K562 (cell line): ENCODE data around the gene BSN. TPM values are rescaled to one million over a fixed set of nuclear protein-coding genes. Genes with fewer than 3 reads are reported as not detected.

Source experiments
- ATAC-seq: fragments of 200-7000 bp; cut with Tn5 transposase; 3 replicates; pipeline ENCODE4 v1.9.1; 2020; ENCODE audit warnings: moderate library complexity
- BruUV-seq: library from RNA; stranded (reverse); fragments of 400-500 nt; replicated peaks from 2 replicates; lab custom pipeline; 2021; lab: Mats Ljungman, UMichigan
- CTCF ChIA-PET: fragments of 300-600 bp; formaldehyde crosslinking; extraction: SDS; loops from one replicate; lab custom pipeline; 2021; ENCODE audit warnings: low intra/inter-chr PET ratio; lab: Yijun Ruan, JAX
- POLR2A ChIA-PET: fragments of 300-600, 350-650 bp; sonication (Branson Sonifier 250); formaldehyde crosslinking; extraction: SDS; loops from one replicate; lab custom pipeline; 2021; ENCODE audit warnings: antibody characterized with exemption, inconsistent platforms; lab: Yijun Ruan, JAX
- DNase-seq, 4 experiments: peaks; one replicate each; pipeline versions ENCODE4 v3.0.0 to v3.0.0-alpha.2; 2011 to 2018; ENCODE audit warnings: low spot score in 3 of 4, mixed read lengths in 3 of 4; ENCODE audit errors: extremely low read depth in 1 of 4
- FAIRE-seq: peaks from 2 replicates; lab custom pipeline; 2011; peaks lifted over from hg19 to GRCh38; lab: Jason Lieb, UNC
- H2AFZ ChIP-seq: 2 replicates; pipeline ENCODE4 v1.6.0; 2011; ENCODE audit warnings: low read depth, low read length, control low read depth, inconsistent platforms
- H3K27ac ChIP-seq: fragments of 200-600 bp; 3 replicates; pipeline ENCODE4 v1.8.0; 2011; ENCODE audit warnings: low read depth, mild to moderate bottlenecking, control low read depth, inconsistent platforms, low read length, moderate library complexity, mixed read lengths; ENCODE audit errors: extremely low read depth
- H3K27me3 ChIP-seq, 2 experiments: fragments of 300-600 bp in 1 of 2; 2 replicates in 1 of 2; 3 replicates in 1 of 2; pipeline versions ENCODE4 v1.6.0 to v1.8.0; 2011; ENCODE audit warnings: inconsistent platforms in 2 of 2, low read length in 2 of 2, mild to moderate bottlenecking in 1 of 2, mixed read lengths in 1 of 2, moderate library complexity in 1 of 2; ENCODE audit not compliant: control insufficient read depth in 2 of 2, insufficient read depth in 2 of 2
- H3K36me3 ChIP-seq: fragments of 300-600 bp; 3 replicates; pipeline ENCODE4 v1.8.0; 2011; ENCODE audit warnings: mild to moderate bottlenecking, low read length, inconsistent platforms; ENCODE audit not compliant: control insufficient read depth, insufficient read depth
- H3K4me1 ChIP-seq, 2 experiments: fragments of 200-600 bp in 1 of 2; replicated peaks in 1 of 2; 2 replicates in 1 of 2; 3 replicates in 1 of 2; pipeline versions ENCODE4 v1.5.1 to v1.8.0; 2011; ENCODE audit warnings: inconsistent platforms in 2 of 2, low read length in 2 of 2, mild to moderate bottlenecking in 1 of 2, mixed read lengths in 1 of 2, moderate library complexity in 1 of 2; ENCODE audit not compliant: control insufficient read depth in 2 of 2, insufficient read depth in 2 of 2
- H3K4me2 ChIP-seq: 2 replicates; pipeline ENCODE4 v1.6.1; 2011; ENCODE audit warnings: low read length, control low read depth, inconsistent platforms, mixed read lengths; ENCODE audit not compliant: insufficient read depth
- H3K4me3 ChIP-seq: fragments of 200-600 bp; sonication (generic), shearing (Covaris generic); 2 replicates; pipeline ENCODE4 v1.5.1; 2016; ENCODE audit warnings: control low read depth, inconsistent platforms
- H3K79me2 ChIP-seq: fragments of 200-600 bp; 3 replicates; pipeline ENCODE4 v1.8.0; 2011; ENCODE audit warnings: low read length, inconsistent platforms; ENCODE audit not compliant: control insufficient read depth, insufficient read depth
- H3K9ac ChIP-seq, 2 experiments: 2 replicates each; pipeline versions ENCODE4 v1.6.0 to v1.6.1; 2011; ENCODE audit warnings: low read depth in 2 of 2, low read length in 2 of 2, control low read depth in 1 of 2, inconsistent platforms in 1 of 2, mild to moderate bottlenecking in 1 of 2, mixed read lengths in 1 of 2; ENCODE audit not compliant: insufficient read depth in 1 of 2
- H3K9me1 ChIP-seq: one replicate; pipeline ENCODE4 v1.6.0; 2011; ENCODE audit warnings: inconsistent platforms, mild to moderate bottlenecking, low read length, moderate library complexity; ENCODE audit not compliant: control insufficient read depth, insufficient read depth
- H3K9me3 ChIP-seq: replicated peaks from 2 replicates; pipeline ENCODE4 v1.5.1; 2011; ENCODE audit warnings: low read depth, low read length, inconsistent platforms; ENCODE audit not compliant: control insufficient read depth, insufficient read depth
- H4K20me1 ChIP-seq: replicated peaks from 2 replicates; pipeline ENCODE4 v1.6.1; 2011; ENCODE audit warnings: low read length, inconsistent platforms, mixed read lengths; ENCODE audit not compliant: control insufficient read depth, insufficient read depth
- EHMT2 ChIP-seq: fragments of 450-650 bp; IDR thresholded peaks from 2 replicates; pipeline ENCODE4 v1.6.1; 2018; ENCODE audit warnings: antibody characterized with exemption
- ELF2 ChIP-seq: fragments of 250-450 bp; sonication (Bioruptor Pico); IDR thresholded peaks from 2 replicates; pipeline ENCODE4 v1.5.0; 2021; ENCODE audit warnings: mild to moderate bottlenecking
- JUND ChIP-seq, 2 experiments: IDR thresholded peaks; 2 replicates in 1 of 2; 3 replicates in 1 of 2; pipeline ENCODE4 v1.6.1; 2011; ENCODE audit warnings: borderline replicate concordance in 2 of 2, low read depth in 2 of 2, low read length in 2 of 2, improper control_type of control experiment in 1 of 2, missing biosample characterization in 1 of 2, missing genetic modification characterization in 1 of 2, missing genetic modification reagents in 1 of 2
- YBX1 ChIP-seq: fragments of 450-650 bp; IDR thresholded peaks from 2 replicates; pipeline ENCODE4 v1.7.1; 2016; ENCODE audit warnings: mild to moderate bottlenecking
- WGBS: fragments of 100-300 bp; shearing (Covaris generic); methylation state at CpG from one replicate; pipeline ENCODE4 v1.1.6; 2016; ENCODE audit warnings: low coverage, mixed read lengths; ENCODE audit not compliant: insufficient coverage; ENCODE audit errors: missing lambda C conversion rate; 5-methylcytosine and 5-hydroxymethylcytosine counted together
- in situ Hi-C: fragments of 300-500 bp; cut with MboI; formaldehyde crosslinking; loops from 4 replicates; pipeline ENCODE4 v1.15.0; 2018; ENCODE audit warnings: inconsistent platforms, mixed read lengths
- intact Hi-C: fragments of 100-400 bp; cut with micrococcal nuclease; formaldehyde crosslinking; loops from 2 replicates; pipeline ENCODE4 v1.14.2; 2022
- polyA plus RNA-seq, 8 experiments: library from polyadenylated mRNA; depleted of rRNA in 4 of 8; stranded (reverse) in 5 of 8; unstranded in 3 of 8; fragments of >200 nt; fragmentation: Nextera tagmentation in 2 of 8; fragmentation: Illumina TruSeq in 1 of 8; extraction: Ambion mirVana in 2 of 8; extraction: Trizol in 1 of 8; gene quantifications; 2 replicates each; pipeline versions ENCODE4 v1.2.1 to v1.2.3, GENCODE V29; 2011 to 2014; ENCODE audit warnings: inconsistent platforms in 1 of 8, missing spikeins in 1 of 8
- total RNA-seq, 7 experiments: library from RNA; depleted of rRNA in 6 of 7; stranded (reverse); fragments of >200 nt in 6 of 7; fragmentation: Illumina TruSeq in 2 of 7; extraction: Trizol in 2 of 7; gene quantifications; 2 replicates each; pipeline versions ENCODE4 v1.2.1 to v1.2.3, GENCODE V29; 2011 to 2021; ENCODE audit warnings: low replicate concordance in 1 of 7
- TF ChIP-seq, protein P1 (sequence below): fragments of 450-650 bp; IDR thresholded peaks from 2 replicates; pipeline ENCODE4 v1.6.1; 2014; ENCODE audit warnings: low read depth, mild to moderate bottlenecking, moderate library complexity, borderline replicate concordance
- TF ChIP-seq, protein P2 (sequence below): fragments of 200-800 bp; sonication (Bioruptor generic); IDR thresholded peaks from 2 replicates; pipeline ENCODE4 v1.6.1; 2017; ENCODE audit warnings: missing genetic modification characterization, missing compliant biosample characterization

BSN gene
- total and polyA plus RNA-seq, 9 of the 15 experiments (the other 6 are each of a cell fraction or from before 2014, with no cell fraction given) = 0.03 to 1.5 (median 0.29) TPM

- Histone ChIP-seq H3K79me2 (no peaks in the 10 kb centered on the region), H3K36me3 (no peaks in the 10 kb centered on the region), H4K20me1 (no peaks in the 10 kb centered on the region), H3K4me3 (no peak overlapping the region), H3K4me2 (no peak overlapping the region), H3K9ac (peak overlapping the region in 1 of 2 experiments; percentile 3; a peak in 1 of 4 replicates), H3K27ac (no peak overlapping the region), H3K9me1 (no peaks in the 10 kb centered on the region), H3K9me3 (no peaks in the 10 kb centered on the region), H3K27me3 (no peaks in the 10 kb centered on the region), H2AFZ (no peak overlapping the region), H3K4me1 (peaks cover 0 to 21% of the 10 kb centered on the region in 2 experiments; a peak in 2 of 5 replicates)
- BruUV-seq = no TSS peak
- DNase-seq (no peak), ATAC-seq (no peak), FAIRE-seq (no peak)
- in situ Hi-C loops = no loop called here
- ChIA-PET CTCF (no interaction called here), POLR2A (no interaction called here)
- TF ChIP-seq, protein P1, sequence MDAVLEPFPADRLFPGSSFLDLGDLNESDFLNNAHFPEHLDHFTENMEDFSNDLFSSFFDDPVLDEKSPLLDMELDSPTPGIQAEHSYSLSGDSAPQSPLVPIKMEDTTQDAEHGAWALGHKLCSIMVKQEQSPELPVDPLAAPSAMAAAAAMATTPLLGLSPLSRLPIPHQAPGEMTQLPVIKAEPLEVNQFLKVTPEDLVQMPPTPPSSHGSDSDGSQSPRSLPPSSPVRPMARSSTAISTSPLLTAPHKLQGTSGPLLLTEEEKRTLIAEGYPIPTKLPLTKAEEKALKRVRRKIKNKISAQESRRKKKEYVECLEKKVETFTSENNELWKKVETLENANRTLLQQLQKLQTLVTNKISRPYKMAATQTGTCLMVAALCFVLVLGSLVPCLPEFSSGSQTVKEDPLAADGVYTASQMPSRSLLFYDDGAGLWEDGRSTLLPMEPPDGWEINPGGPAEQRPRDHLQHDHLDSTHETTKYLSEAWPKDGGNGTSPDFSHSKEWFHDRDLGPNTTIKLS = no peak
- TF ChIP-seq EHMT2 = no peak
- no peak for TF ChIP-seq JUND (IDR thresholded peaks at IDR 0.05; ENCODE audit: borderline replicate concordance, low read depth, low read length)
- no peak for TF ChIP-seq JUND (tag; IDR thresholded peaks at IDR 0.05; ENCODE audit: borderline replicate concordance, low read depth, low read length)
- TF ChIP-seq, protein P2, sequence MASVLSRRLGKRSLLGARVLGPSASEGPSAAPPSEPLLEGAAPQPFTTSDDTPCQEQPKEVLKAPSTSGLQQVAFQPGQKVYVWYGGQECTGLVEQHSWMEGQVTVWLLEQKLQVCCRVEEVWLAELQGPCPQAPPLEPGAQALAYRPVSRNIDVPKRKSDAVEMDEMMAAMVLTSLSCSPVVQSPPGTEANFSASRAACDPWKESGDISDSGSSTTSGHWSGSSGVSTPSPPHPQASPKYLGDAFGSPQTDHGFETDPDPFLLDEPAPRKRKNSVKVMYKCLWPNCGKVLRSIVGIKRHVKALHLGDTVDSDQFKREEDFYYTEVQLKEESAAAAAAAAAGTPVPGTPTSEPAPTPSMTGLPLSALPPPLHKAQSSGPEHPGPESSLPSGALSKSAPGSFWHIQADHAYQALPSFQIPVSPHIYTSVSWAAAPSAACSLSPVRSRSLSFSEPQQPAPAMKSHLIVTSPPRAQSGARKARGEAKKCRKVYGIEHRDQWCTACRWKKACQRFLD (CRISPR knock-in tag) = no peak
- TF ChIP-seq YBX1 = no peak
- TF ChIP-seq ELF2 (CRISPR knock-in tag) = no peak
- intact Hi-C loops = no loop called here
- 12% methylated on average over 2 of the region's 2 CpGs for WGBS
Observed at GRCh38 chr3:49658711-49659110, 104.4 kb downstream of the BSN start.
